ENCODE measurements around the gene PPP1R26.
"Not testable (repeated sequence)": the region's sequence is repeated elsewhere in the genome, so short reads cannot be mapped to it uniquely, and the experiment has no call there.

Gene PPP1R26

DNA sequence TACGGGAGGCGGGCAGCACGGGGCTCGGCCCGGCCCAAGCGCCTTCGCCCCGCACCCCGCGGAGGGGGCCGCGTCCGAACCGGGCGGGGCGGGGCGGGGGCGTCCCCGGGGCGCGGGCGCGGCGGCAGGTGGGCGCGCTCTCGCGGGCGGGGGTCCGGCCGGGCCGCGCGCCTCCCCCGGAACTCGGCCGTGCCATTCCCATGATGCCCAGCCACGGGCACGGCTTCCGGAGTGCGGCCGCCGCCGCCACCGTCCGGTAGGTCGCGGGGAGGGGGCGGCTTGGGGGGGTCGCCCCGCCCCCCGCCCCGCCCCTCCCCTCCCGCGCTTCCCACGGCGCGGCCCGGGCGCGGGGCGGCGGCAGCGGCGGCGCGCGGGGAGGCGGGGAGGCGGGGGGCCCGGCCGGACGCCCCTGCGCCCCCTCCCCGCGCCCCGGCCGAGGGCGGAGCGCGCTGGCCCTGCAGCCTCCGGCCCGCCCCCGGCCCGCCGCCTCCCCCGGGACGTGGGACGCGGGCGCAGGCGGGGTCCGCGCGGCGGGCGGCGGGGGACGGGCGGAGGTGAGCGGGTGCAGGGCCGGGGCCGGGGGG lies at the start of gene PPP1R26:
PPP1R26 (plus strand) TSS at position 314 of the 584 bp plus-strand sequence. CDS start 4,729 bp downstream, outside the sequence.
- no peak for DNase-seq

GRCh38 chr9:135437259-135437658 lies 42.3 kb upstream of the PPP1R26 start:
- DNase-seq, result no peak

- DNase-seq, result not testable (repeated sequence)
These were observed 41.9 kb upstream of the PPP1R26 start for GRCh38 chr9:135437696-135438095.

- DNase-seq, result not testable (repeated sequence)
These were observed 40.9 kb upstream of the PPP1R26 start for GRCh38 chr9:135438581-135439232.

- not testable (repeated sequence) for DNase-seq
These were observed 40.1 kb upstream of the PPP1R26 start for GRCh38 chr9:135439514-135439913.

GRCh38 chr9:135439916-135440315 lies 39.7 kb upstream of the PPP1R26 start:
- DNase-seq, result no peak

- no peak for DNase-seq
These were observed 39.0 kb upstream of the PPP1R26 start for GRCh38 chr9:135440620-135441019.

GRCh38 chr9:135441105-135442071 lies 38.2 kb upstream of the PPP1R26 start:
- DNase-seq, result not testable (repeated sequence)

- DNase-seq, result no peak
These were observed 37.5 kb upstream of the PPP1R26 start for GRCh38 chr9:135442075-135442474.

GRCh38 chr9:135443797-135444425 lies 35.7 kb upstream of the PPP1R26 start:
- no peak for DNase-seq

DNA sequence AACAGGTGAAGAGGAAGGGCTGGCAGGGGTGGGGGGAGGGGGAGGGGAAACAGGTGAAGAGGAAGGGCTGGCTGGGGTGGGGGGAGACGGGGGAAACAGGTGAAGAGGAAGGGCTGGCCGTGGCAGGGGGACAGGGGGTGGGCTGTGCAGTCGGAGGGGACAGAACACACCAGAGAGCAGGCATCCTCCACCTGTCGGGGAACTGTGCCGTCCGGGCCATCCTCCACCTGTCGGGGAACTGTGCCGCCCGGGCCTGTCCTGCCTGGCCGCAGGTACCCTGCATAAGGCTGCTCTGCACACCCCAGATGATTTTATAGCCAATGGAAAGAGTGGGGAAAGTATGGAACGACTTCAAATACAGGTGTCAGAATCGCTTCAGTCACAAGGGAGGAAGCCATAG lies 32.5 kb upstream of the PPP1R26 start:
- DNase-seq, result no peak

- no peak for DNase-seq
These were observed 30.9 kb upstream of the PPP1R26 start for GRCh38 chr9:135448663-135449100.

DNA sequence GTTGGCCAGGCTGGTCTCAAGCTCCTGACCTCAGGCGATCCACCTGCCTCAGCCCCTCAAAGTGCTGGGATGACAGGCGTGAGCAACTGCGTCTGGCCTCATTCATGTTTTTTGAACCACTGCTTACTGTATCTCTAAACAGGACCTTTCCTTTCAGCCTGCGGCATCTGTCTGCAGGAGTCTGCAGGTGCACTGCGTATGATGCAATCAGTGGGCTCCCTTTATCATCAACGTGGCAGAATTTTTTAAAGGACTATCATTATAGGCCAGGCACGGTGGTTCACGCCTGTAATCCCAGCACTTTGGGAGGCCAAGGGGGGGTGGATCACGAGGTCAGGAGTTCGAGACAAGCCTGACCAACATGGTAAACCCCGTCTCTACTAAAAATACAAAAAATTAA lies 30.1 kb upstream of the PPP1R26 start:
- not testable (repeated sequence) for DNase-seq

DNA sequence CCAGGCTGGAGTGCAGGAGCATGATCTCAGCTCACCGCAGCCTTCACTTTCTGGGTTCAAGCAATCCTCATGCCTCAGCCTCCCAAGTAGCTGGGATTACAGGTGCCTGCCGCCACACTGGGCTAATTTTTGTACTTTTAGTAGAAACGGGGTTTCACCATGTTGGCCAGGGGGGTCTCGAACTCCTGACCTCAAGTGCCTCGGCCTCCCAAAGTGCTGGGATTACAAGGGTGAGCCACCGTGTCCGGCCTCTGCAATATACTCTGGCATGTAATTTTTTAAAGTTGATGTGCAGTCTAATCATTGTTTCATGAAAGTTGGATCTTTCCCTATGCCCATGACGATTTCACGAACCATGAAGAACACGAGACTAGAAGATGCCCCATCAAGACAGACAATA lies 28.6 kb upstream of the PPP1R26 start:
- DNase-seq, result no peak

- DNase-seq, result peak; percentile 22
These were observed 27.7 kb upstream of the PPP1R26 start for GRCh38 chr9:135451909-135452308.

- DNase-seq, result no peak
These were observed 24.8 kb upstream of the PPP1R26 start for GRCh38 chr9:135454737-135455136.

DNA sequence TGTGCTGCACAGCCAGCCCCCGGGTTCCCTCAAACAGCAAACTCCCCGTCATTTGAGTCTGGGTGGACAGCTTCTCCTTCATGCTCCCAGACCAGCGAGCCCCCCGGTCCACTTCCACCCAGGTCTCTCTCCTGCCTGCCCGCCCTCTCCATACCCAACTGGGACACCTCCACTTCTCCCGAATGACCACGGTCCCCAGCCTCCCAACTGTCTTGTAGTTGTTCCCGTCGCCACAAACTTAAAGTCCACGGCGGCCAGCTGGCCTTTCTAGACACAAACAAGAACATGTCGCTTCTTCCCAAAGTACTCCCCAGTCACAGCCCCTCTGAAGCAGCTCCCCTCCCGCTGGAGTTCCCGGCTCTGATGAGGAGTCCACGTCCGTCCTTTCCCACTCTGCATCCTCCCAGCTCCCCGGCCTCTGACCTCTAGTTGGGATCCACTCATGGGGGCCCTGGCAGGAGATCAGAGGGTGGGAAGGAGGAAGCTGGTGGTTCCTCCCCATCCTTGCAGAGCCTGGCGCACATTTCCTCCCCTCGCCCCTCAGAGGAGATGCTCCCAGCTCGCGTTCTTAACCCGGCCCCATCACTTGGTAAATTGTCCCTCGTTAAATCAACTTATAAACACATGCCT lies 24.1 kb upstream of the PPP1R26 start:
- no peak for DNase-seq

DNA sequence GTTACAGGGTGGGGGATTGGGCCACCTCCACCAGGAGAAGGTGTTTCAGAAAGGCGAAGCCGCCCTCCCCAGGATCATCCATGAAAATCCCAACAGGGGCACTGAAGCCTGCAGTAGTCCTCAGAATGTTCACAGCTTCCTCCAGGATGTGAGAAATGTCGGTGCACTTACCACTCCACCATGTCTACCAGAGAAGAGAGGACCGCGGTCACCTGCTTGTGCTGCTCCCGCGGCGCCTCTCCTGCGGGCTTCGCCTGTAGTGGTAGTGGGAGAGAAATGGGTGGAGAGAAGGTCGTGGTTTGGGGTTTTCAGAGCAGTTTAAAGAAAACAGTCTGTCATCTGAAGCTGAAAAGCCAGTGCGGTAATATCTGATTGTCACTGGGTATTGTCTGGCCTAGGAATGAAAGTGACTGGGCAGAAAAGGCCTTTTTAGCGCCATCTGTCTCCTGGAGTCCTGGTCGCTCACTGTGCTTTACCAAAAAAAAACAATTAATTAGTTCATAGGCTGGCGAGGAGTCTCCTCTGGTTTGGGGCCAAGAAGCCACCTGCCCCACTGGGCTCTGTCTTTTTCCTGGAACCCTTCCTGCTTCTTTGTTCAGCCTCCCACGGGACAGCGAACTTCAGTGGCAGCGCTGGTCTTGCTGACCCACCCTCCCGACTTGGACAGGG lies 23.0 kb upstream of the PPP1R26 start:
- DNase-seq, result no peak

DNA sequence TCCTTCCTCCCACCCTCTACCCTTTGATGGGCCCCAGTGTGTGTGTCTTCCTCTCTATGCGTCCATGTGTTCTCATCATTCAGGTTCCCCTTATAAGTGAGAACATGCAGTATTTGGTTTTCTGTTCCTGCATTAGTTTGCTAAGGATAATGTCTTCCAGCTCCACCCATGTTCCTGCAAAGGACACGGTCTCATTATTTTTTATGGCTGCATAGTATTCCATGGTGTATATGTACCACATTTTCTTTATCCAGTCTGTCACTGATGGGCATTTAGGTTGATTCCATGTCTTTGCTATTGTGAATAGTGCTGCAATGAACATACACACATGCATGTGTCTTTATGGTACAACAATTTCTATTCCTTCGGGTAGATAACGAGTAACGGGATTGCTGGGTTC lies 21.1 kb upstream of the PPP1R26 start:
- not testable (repeated sequence) for DNase-seq

GRCh38 chr9:135461936-135462335 lies 17.6 kb upstream of the PPP1R26 start:
- DNase-seq, result no peak

GRCh38 chr9:135463140-135463539 lies 16.4 kb upstream of the PPP1R26 start:
- peak; percentile 71 for DNase-seq

DNA sequence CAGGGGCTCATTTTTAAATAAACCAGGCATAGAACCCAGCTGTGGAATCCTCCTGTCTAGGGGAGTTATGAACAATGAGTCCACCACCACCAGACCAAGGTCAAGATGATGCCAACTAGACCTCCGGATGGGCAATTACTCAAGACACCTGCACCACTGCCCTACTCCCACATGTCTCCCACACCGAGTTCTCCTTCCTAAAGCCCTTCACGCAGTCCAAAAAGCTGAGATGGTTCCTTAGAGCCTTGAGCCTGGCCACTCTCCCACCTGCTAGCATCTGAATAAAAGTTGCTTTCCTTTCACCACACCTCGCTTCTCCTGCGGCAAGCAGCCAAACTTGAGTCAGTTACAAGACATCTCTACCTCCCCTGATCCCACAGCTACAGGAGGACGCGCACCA lies 15.4 kb upstream of the PPP1R26 start:
- DNase-seq, result no peak
